HUES48 (cell line): ENCODE measurements around the gene HDDC3.
"Not testable (repeated sequence)": the region's sequence is repeated elsewhere in the genome, so short reads cannot be mapped to it uniquely, and the experiment has no call there.

ENCODE experiments used
- H3K27ac ChIP-seq: one replicate; pipeline ENCODE4 v1.7.0; 2013; ENCODE audit warnings: low read depth, low read length, inconsistent platforms
- H3K27me3 ChIP-seq: 2 replicates; pipeline ENCODE4 v1.6.1; 2013; ENCODE audit warnings: mild to moderate bottlenecking, low read length; ENCODE audit not compliant: control insufficient read depth, insufficient read depth
- H3K36me3 ChIP-seq: 2 replicates; pipeline ENCODE4 v1.6.1; 2013; ENCODE audit warnings: low read length; ENCODE audit not compliant: control insufficient read depth, insufficient read depth
- H3K4me1 ChIP-seq: 2 replicates; pipeline ENCODE4 v1.6.1; 2013; ENCODE audit warnings: mild to moderate bottlenecking, low read length; ENCODE audit not compliant: control insufficient read depth, insufficient read depth
- H3K4me3 ChIP-seq: 2 replicates; pipeline ENCODE4 v1.5.1; 2013; ENCODE audit warnings: mild to moderate bottlenecking, low read depth, low read length
- H3K9ac ChIP-seq: 2 replicates; pipeline ENCODE4 v1.6.1; 2013; ENCODE audit warnings: mild to moderate bottlenecking, low read depth, low read length, moderate library complexity
- H3K9me3 ChIP-seq: 2 replicates; pipeline ENCODE4 v1.6.1; 2013; ENCODE audit warnings: low read length; ENCODE audit not compliant: control insufficient read depth, insufficient read depth

Gene HDDC3

DNA sequence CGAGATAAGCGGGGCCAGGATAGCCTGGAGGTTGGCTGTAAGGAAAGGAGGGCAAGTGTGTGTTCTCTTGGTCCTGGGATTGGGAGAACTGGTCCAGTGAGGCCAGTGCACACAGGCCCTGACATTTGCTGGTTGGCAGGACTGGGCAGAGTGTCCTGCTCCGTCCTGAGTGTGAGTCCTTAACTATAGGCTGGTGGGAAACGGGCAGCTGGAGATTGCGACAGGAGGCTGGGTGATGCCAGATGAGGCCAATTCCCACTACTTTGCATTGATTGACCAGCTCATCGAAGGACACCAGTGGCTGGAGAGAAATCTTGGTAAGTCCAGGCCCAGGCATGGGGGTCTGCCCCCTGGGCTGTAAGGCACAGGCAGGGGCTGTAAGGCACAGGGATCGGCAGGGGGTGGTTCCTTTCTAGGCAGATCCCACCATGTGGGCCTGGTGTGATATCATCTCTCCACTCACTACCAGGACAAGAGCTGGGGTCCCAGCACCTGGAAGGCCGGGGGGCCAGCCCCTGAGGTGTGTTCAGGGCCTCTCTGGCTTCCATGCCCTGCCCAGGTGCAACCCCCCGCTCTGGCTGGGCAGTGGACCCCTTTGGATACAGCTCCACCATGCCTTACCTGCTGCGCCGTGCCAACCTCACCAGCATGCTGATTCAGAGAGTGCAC, 26.0 kb downstream of the HDDC3 start:
- H3K4me1 ChIP-seq: peaks cover 16% of the 10 kb centered on the region
- H3K9me3 ChIP-seq: no peaks in the 10 kb centered on the region
- peaks cover 17% of the 10 kb centered on the region for H3K27me3 ChIP-seq
- no peak overlapping the region for H3K4me3 ChIP-seq
- H3K9ac ChIP-seq: no peak overlapping the region
- H3K27ac ChIP-seq: no peak overlapping the region
- peaks cover 15% of the 10 kb centered on the region for H3K36me3 ChIP-seq

DNA sequence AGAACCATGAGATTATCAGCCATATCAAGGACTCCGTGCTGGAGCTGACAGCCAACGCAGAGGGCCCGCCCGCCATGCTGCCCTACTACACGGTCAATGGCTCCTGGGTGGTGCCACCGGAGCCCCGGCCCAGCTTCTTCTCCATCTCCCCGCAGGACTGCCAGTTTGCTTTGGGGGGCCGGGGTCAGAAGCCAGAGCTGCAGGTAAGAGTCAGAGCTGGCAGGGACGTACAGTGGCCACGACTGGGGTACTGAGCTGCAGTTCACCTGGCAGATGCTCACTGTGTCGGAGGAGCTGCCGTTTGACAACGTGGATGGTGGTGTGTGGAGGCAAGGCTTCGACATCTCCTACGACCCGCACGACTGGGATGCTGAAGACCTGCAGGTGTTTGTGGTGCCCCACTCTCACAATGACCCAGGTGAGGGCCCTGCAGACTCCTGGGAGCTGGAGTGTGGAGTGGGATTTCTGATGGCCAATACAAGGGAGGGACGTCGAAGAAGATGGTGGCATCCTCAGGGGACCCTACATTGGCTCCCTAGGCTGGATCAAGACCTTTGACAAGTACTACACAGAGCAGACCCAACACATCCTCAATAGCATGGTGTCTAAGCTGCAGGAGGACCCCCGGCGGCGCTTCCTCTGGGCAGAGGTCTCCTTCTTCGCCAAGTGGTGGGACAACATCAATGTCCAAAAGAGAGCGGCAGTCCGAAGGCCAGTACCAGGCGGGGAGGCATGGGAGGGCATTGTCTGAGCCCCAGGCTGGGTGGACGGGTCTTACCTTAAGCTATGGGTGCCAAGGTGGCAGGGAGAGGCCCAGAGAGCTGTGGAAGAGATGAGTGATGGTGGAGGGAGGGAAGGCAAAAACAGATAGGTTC, 26.8 kb downstream of the HDDC3 start:
- Histone ChIP-seq H3K27me3 (peaks cover 20% of the 10 kb centered on the region), H3K27ac (no peak overlapping the region)

DNA sequence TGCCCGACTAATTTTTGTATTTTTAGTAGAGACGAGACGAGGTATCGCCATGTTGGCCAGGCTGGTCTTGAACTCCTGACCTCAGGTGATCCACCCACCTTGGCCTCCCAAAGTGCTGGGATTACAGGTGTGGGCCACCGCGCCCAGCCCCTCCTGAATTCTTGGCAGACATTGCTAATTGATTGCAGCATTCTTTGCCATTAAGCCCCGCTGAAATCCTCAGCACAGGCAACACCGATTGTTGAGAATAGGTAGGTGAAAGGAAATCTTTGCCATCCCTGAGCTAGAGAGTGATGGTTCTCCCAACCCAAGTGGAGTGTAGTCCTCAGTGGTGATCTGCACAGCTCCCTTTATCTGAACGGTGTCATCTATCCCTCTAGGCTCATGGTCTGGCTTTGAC, 27.6 kb downstream of the HDDC3 start:
- Histone ChIP-seq H3K4me3 (no peak overlapping the region), H3K27me3 (peaks cover 20% of the 10 kb centered on the region), H3K4me1 (peaks cover 16% of the 10 kb centered on the region), H3K9ac (no peak overlapping the region), H3K9me3 (no peaks in the 10 kb centered on the region), H3K27ac (no peak overlapping the region), H3K36me3 (peaks cover 7% of the 10 kb centered on the region; the same call in 1 of the 2 replicates)

More for the DNA sequence above, 26.8 kb downstream of the HDDC3 start:
- Histone ChIP-seq H3K4me1 (peaks cover 16% of the 10 kb centered on the region), H3K9me3 (no peaks in the 10 kb centered on the region), H3K9ac (no peak overlapping the region), H3K36me3 (peaks cover 11% of the 10 kb centered on the region; the same call in 1 of the 2 replicates), H3K4me3 (no peak overlapping the region)

DNA sequence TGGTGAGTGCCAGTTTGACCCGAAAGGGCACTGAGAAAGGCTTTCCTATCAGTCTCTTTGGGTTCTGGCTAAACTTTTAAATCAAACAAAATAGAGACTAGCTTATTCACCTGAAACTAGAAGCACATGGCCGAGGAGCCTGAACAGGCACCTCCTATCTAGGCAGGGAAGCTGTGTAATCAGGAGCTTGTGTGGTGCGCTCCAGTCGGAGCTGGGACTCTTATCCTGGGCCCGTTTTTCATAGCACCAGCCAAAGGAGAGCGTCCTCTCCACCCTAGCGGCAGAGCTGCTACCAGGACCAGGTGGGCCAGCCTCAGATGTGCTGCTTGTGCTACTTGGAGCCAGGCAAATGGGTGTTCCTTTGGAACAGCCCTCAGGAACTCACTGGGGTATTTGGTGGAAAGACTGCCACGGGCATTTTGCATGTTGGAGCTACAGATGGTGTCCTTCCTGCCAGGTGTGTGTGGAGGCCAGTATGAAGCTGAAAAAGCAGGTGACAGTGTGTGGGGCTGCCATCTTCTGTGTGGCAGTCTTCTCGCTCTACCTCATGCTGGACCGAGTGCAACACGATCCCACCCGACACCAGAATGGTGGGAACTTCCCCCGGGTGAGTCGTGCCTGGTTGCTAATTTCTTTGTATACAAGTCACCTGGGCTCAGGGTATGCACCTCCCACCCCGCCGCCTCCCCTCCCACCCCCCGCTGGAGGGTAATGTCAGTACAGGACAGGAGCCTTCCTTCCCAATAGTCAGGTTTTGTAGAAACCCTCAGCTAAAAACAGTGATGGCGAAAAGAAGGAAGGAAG, 28.4 kb downstream of the HDDC3 start:
- H3K27ac ChIP-seq: peak overlapping the region; percentile 32
- 0 out of 2 replicates have a peak overlapping the region, but pooled peaks have one; percentile 23 for H3K9ac ChIP-seq

DNA sequence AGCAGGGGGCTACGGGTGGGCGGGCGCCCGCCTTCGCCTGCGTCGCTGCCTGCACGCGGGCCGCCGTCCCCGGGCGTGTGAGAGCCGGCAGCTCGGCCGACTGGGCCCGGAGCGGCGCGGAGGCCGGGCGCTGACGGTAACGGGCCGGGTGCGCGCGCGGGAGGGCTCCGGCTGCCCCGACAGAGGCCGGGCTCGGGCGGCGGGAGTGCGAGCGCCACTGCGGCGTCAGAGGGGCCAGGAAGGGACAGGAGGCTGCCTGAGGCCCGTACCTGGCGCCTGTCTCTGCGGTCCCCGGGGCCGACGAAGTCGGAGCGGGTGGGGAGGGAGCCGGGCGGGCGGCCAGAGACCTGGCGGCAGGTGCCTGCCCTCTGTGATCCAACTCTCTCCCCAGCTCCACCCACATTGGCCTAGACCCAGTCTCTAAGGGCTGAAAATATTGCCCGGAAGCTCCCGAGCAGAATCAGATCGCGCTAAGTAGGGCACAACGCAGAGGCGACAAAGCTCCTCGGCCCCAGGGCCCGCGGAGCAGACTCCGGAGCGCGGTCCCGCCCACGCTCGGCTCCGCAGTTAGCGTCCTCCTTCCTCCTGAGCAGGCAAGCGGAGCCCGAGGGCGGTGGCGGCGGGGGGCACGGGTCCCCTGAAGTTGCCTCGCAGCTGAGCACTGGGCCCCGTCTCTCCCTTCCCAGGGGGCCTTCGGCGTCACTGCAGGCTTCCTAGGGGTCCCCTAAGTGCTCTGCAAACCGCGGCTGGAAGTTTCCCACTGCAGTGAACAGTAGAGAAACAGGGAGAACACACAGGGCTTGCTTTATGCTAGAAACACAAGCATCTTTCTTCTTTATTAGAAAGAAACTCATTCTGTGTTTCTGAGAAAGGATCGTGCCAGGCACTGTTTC, 29.3 kb downstream of the HDDC3 start, which contains the start of gene MAN2A2:
MAN2A2 (plus strand) TSS at position 463 of the 893 bp plus-strand sequence. CDS start 906 bp downstream, outside the sequence.
- Histone ChIP-seq H3K27ac (peak within 1 kb of the TSS; percentile 63), H3K4me1 (peaks cover 16% of the 10 kb centered on the region), H3K9me3 (no peaks in the 10 kb centered on the region), H3K9ac (peak within 1 kb of the TSS; percentile 63; the same call in 1 of the 2 replicates), H3K4me3 (peak within 1 kb of the TSS; percentile 93), H3K27me3 (peaks cover 20% of the 10 kb centered on the region), H3K36me3 (peaks cover 7% of the 10 kb centered on the region; the same call in 1 of the 2 replicates)

More for the DNA sequence above, 28.4 kb downstream of the HDDC3 start:
- H3K27me3 ChIP-seq: peaks cover 20% of the 10 kb centered on the region
- H3K4me1 ChIP-seq: peaks cover 16% of the 10 kb centered on the region
- no peaks in the 10 kb centered on the region for H3K9me3 ChIP-seq
- peaks cover 7% of the 10 kb centered on the region; the same call in 1 of the 2 replicates for H3K36me3 ChIP-seq
- peak overlapping the region; percentile 93 for H3K4me3 ChIP-seq

DNA sequence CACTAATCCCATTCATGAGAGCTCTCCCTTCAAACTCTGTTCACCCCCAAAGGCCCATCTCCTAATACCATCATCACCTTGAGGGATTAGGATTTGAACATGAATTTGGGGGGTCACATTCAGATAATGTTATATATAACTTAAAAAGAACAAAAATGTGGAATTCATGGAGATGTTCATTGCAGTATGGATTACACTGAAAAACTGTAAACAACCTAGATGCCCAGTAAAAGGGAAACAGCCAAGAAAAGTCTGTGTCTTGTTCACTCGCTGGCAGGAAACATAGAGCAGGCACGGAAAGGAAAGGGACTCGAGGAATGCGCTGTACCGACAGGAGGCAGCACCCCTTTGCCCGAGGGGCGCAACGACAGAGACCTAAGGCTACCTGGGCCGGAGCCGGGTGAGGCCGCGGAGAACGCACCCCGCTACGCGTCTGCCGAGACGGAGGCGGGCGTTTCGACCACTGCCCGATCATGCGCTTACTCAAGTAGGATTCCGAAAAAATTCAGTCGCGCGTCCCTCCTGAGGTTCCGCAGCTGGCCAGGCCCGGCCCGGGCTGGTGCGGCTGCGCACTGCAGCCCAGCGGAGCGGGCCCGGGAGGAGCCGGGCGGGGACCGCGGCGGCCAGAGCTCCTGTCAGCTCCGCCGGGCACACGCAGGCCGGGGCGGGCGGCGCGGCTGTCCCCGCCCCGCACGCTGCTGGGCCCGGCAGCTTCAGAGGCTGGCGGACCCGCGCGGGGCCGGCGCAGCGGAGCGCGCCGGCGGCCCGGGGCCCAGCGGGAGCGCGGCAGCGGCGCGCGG, 30.1 kb downstream of the HDDC3 start:
- peaks cover 16% of the 10 kb centered on the region for H3K4me1 ChIP-seq
- no peaks in the 10 kb centered on the region for H3K9me3 ChIP-seq
- peaks cover 20% of the 10 kb centered on the region for H3K27me3 ChIP-seq
- H3K27ac ChIP-seq: peak overlapping the region; percentile 63
- peak overlapping the region; percentile 63; the same call in 1 of the 2 replicates for H3K9ac ChIP-seq
- peaks cover 7% of the 10 kb centered on the region; the same call in 1 of the 2 replicates for H3K36me3 ChIP-seq
- peak overlapping the region; percentile 93 for H3K4me3 ChIP-seq

DNA sequence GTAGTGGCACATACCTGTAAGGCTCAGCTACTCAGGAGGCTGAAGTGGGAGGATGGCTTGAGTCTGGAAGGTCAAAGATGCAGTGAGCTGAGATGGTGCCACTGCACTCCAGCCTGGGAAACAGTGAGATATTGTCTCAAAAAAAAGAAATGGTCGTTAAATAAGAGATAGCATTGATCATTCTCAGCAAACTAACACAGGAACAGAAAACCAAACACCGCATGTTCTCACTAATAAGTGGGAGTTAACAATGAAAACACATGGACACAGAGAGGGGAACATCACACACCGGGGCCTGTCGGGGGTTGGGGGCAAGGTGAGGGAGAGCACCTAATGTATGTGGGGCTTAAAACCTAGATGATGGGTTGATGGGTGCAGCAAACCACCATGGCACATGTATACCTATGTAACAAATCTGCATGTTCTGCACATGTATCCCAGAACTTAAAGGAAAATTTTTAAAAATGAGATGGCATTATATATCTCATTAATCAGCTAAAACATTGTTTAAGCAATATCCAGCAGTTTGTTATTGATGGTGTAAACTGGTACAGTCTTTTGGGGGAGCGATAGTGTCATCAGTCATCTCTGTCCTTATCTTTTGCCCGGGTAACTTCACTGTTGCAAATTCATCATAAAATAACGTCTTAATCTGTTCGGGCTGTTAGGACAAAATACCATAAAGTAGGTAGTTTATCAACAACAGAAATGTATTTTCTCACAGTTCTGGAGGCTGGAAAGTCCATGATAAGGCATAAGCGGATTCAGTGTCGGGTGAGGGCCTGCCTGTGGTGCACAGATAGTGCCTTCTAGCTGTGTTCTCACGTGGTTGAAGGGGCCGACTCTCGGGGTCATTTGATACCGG, 30.9 kb downstream of the HDDC3 start:
- Histone ChIP-seq H3K4me3 (peak overlapping the region; percentile 93), H3K27ac (no peak overlapping the region), H3K36me3 (peaks cover 7% of the 10 kb centered on the region; the same call in 1 of the 2 replicates), H3K4me1 (peaks cover 16% of the 10 kb centered on the region), H3K9ac (no peak overlapping the region), H3K27me3 (peaks cover 20% of the 10 kb centered on the region), H3K9me3 (no peaks in the 10 kb centered on the region)

DNA sequence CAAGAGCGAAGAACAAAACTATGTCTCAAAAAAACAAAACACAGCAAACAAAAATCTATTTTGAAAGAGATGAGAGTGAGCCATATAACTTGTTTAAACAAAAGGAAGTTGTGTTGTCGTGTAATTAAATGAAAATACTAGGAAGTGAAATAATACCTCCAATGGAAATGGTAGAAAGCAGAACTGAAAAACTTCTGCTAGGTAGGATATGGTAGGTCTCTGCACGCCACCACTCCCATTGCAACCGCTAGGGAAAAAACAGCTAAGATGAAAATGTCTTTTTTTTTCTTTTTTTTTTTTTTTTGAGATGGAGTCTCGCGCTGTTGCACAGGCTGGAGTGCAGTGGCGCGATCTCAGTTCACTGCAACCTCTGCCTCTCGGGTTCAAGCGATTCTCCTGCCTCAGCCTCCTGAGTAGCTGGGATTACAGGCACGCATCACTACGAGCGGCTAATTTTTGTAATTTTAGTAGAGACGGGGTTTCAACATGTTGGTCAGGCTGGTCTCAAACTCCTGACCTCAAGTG, 35.2 kb downstream of the HDDC3 start:
- H3K27me3 ChIP-seq, H3K27ac ChIP-seq, H3K9ac ChIP-seq, H3K9me3 ChIP-seq, H3K4me1 ChIP-seq, H3K36me3 ChIP-seq, H3K4me3 ChIP-seq: not testable (repeated sequence)
